Posterior vena cava (tissue), 2 donors: ENCODE measurements around the gene IDNK. TPM values are rescaled to one million over a fixed set of nuclear protein-coding genes. Genes with fewer than 3 reads are reported as not detected.

ENCODE experiments used
- DNase-seq: peaks from one replicate; pipeline ENCODE4 v3.0.0-alpha.2; 2020; ENCODE audit warnings: low spot score
- intact Hi-C, 2 donors: fragments of 100-400 bp; cut with DNase I; formaldehyde crosslinking; loops; one replicate each; pipeline versions ENCODE4 v1.14.1 to v1.14.2; 2022 to 2023
- total RNA-seq, 2 donors: library from RNA; stranded (reverse); fragmentation: NEBNext Ultra II Directional; extraction: Animal tissue kit (Norgen Biotek cat#: 25700); gene quantifications; one replicate each; pipeline ENCODE4 v1.2.1, GENCODE V29; 2021
- donor health status: DM: yes; HTN: yes; CAD: no.
- donor health status: DM: yes; HTN: yes; CAD: no.

IDNK gene
- total RNA-seq, 2 donors from 2014 or later, result 4.0 to 5.2 TPM

DNA sequence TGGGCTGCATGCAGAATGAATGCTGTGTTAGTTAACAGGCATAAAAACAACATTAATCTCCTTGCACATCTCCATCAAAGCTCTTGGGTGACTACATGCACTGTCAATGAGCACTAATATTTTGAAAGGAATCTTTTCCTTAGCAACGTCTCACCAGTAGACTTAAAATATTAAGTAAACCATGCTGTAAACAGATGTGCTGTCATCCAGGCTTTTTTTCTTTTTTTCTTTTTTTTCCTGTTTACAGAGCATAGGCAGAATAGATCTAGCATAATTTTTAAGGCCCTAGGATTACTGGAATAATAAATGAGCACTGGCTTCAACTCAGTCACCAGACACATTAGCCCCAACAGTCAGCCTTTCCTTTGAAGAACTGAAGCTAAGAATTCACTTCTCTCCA is 48.5 kb downstream of the IDNK start:
- DNase-seq, result no peak
- intact Hi-C loops, result no loop called here

DNA sequence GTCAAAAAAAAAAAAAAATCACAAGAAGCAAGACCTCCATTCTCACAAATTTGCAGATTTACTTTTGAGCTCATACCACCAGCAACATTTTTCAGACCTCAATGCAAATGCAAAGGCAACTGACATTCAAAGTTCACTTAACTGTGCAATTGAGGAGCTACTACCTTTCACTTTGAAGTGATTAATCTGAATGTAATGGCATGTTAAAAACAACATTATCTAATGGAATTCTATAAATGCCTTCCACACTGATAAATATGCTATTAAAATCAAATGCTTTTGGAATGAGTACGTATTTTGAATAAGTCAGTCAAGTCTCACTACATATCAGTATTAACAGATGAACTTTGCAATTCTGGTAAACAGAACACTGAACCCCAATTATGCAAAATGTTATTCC is 52.5 kb downstream of the IDNK start:
- intact Hi-C loops, result no loop called here
- DNase-seq, result no peak

GRCh38 chr9:83677596-83677995 is 54.7 kb downstream of the IDNK start:
- intact Hi-C loops, result no loop called here
- no peak for DNase-seq

DNA sequence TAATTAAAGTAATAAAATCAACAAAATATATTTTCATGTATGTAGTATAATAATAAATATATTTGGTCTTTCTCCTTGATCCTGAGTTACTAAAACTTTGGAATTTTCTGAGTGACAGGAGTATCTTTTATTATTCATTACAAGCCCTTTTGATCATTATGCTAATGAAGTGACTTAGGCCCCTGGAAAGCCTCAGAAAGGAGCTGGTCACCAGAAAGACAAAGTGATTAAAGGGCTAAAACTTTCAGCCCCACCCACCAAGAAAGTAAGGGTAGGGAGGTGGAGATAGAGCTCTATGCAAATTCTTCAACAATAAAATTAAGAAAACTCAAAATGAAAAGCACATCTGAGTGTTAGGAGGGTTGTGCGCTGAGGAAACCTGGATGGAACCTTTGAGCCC is 57.3 kb downstream of the IDNK start:
- intact Hi-C loops, result no loop called here
- no peak for DNase-seq

GRCh38 chr9:83681490-83681889 is 58.5 kb downstream of the IDNK start:
- no peak for DNase-seq
- intact Hi-C loops, result no loop called here

DNA sequence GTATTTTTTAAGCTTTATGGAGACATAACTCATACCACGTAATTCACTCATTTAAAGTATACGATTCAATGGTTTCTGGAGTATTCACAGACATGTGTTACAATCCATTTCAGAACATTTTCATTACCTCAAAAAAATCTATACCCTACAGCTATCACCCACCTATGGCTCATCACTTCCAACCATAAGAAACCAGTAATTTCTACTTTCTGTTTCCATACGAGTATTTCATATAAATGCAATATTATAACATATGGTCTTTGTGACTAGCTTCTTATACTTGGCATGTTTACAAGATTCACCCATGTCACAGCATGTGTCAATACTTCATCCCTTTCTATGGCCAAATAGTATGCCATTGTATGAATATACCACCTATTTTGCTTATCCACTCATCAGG is 66.0 kb downstream of the IDNK start:
- intact Hi-C loops, result no loop called here

GRCh38 chr9:83691492-83691891 is 68.5 kb downstream of the IDNK start:
- no peak for DNase-seq
- intact Hi-C loops, result no loop called here

More for the DNA sequence above, 66.0 kb downstream of the IDNK start:
- DNase-seq, result no peak

Other genes starting within 250 kb of the IDNK start
- 1 to 10 TPM; 5.1 TPM for gene FRMD3, start 84.7 kb upstream of the IDNK start, total RNA-seq
- gene UBQLN1, start 84.8 kb downstream of the IDNK start, total RNA-seq, result 100 to 1,000 TPM in 1 of 2 donors, 10 to 100 TPM in 1; 75.6 to 101 TPM
- 10 to 100 TPM in 1 of 2 donors, 1 to 10 TPM in 1; 6.9 to 11.9 TPM for gene GKAP1, start 194.6 kb downstream of the IDNK start, total RNA-seq